Measurements from ENCODE around the gene ANGPTL5.
"Not testable (repeated sequence)": the region's sequence is repeated elsewhere in the genome, so short reads cannot be mapped to it uniquely, and the experiment has no call there.

Gene ANGPTL5

GRCh38 chr11:101916422-101916821 lies at the start of gene ANGPTL5:
ANGPTL5 (minus strand) TSS chr11:101916522; CDS start chr11:101907909, 8,613 bp downstream.
- no peak for DNase-seq (ENCODE audit: low spot score)

DNA sequence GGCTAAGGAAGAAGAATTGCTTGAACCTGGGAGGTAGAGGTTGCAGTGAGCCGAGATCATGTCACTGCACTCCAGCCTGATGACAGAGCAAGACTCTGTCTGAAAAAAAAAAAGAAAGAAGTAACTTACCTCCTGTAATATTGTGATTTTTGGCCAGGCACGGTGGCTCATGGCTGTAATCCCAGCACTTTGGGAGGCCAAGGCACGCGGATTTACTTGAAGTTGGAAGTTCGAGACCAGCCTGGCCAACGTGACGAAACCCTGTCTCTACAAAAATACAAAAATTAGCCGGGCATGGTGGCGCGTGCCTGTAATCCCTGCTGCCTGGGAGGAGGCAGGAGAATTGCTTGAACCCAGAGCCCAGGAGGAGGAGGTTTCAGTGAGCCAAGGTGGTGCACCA lies 47.9 kb upstream of the ANGPTL5 start:
- not testable (repeated sequence) for DNase-seq (ENCODE audit: low spot score)

DNA sequence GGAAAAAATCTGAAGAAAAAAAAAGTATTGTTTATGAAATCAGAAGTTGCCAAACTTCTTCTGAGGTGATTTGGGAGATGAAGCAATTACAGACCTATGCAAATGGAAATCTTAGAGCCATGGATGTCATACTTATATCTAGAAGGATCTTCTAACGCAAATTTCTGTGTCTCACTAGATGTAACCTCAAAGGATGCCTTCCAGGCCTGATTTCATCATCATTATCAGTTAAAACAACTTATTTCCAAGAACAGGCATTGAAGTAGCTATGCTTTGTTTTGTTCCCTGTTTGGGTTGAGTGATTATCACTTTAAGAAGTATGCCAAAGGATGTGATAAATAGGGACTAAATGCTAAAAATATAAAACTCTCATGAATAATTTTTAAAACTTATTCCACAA lies 43.9 kb upstream of the ANGPTL5 start:
- DNase-seq (ENCODE audit: low spot score), result no peak

DNA sequence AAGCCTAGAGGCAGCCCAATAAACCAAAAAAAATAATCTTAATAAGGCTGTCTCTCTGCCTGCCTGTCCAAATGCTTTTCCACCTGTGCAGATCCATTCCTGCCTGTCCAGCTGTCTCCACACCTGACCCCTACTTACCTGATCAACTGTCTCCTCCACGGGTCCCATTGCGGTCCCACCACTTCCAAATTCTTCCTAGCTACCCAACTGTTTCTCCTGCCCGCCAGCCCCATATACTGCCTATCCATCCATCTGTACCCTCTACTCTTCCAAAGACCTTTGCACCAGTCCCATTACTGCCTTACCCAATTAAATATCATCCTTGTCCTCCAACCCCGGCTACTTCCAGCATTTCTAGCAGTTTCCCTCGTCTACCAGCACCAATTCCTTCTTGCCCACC lies 39.4 kb upstream of the ANGPTL5 start:
- DNase-seq (ENCODE audit: low spot score), result no peak

DNA sequence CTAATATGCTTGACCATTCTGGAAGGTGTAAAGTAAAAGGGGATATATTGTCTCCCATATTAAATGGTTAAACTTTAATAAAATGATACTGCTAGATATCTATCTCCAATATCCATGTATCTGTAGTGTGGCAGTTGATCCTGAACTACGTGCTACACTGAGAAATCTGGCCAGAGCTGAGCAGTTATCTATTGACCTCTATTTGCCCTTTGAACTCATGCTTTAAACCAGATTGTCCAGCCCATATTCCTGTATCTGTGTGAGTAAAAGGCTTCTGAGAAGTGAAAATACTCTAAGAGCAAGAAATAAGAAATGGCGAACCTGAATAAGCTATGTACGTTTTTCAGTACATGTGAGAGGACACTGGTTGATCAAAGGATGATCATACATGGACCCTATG lies 39.0 kb upstream of the ANGPTL5 start:
- no peak for DNase-seq (ENCODE audit: low spot score)

GRCh38 chr11:101949680-101950220 lies 33.4 kb upstream of the ANGPTL5 start:
- no peak for DNase-seq (ENCODE audit: low spot score)

- DNase-seq (ENCODE audit: low spot score), result no peak
Measured at GRCh38 chr11:101945448-101945847, 29.1 kb upstream of the ANGPTL5 start.

- DNase-seq (ENCODE audit: low spot score), result no peak
Measured at GRCh38 chr11:101944923-101945322, 28.6 kb upstream of the ANGPTL5 start.

DNA sequence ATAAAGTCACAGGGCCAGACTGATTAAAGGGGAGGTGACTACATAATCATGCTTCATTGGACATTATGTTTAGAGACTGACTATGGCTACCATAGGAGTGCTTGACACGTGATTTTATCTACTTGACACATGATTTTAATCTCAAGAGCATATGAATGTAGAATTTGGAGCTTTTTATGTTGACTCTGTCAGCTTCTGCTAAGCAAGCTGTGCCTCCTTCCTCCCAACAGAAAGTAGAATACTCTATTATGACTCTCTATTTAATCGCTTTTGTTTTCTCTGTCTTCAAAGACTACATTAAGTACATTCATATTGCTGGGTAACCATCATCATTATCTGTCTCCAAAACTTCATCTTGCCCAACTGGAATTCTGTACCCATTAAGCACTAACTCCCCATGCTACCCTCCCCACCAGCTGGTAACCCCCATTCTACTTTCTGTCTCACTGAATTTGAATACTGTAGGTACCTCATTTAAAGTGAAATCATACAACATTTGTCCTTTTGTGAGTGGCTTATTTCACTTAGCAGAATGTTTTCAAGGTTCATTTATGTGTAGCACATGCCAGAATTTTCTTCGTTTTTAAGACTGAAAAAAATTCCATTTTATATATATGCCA lies 24.7 kb upstream of the ANGPTL5 start:
- no peak for DNase-seq (ENCODE audit: low spot score)

DNA sequence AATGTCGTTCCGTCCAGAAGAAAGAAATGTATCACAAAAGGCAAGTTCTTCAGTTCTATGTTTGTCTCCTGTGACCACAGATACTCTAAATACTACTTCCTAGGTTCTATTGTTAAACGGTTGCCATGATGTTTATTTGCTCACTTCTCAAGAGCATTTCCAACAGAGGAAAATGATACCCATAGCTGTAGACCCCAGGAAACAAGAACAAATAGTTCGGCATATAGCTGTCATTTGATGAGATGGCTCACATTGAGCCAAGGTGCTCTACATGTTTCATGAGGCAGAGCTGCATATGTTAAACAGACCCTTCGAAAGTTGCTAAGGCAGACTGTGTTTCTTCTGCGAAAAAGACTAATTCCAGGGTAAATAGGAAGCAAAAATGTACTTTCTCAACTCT lies 15.4 kb upstream of the ANGPTL5 start:
- no peak for DNase-seq (ENCODE audit: low spot score)

DNA sequence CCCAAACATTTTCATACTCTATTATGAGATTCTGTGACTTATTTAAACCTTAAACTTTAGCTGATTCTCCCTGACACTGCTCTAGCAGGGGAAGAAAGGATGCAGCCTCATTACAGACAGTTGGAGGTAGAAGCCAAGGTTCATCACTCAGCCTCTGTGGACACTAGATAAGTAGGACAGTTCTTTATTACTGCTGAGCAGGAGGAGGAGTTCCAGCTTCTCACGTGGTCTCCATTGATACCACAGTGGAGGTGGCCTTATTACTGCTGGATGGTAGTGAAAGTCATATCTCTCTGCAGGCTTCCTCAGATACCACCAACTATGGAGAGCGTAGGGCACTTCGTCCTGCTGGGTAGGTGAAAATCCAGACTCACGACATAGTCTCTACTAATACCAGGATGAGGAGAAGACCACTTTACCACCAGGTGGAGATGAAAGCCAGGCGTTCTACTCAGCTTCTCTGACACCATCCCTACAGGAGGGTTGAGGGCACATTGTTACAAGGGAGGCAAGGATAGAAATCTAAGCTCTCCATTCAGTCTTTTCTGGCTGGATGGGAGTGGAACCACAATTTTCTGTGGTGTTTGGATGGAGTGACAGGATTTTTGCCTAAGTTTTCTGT lies 13.1 kb upstream of the ANGPTL5 start:
- no peak for DNase-seq (ENCODE audit: low spot score)

DNA sequence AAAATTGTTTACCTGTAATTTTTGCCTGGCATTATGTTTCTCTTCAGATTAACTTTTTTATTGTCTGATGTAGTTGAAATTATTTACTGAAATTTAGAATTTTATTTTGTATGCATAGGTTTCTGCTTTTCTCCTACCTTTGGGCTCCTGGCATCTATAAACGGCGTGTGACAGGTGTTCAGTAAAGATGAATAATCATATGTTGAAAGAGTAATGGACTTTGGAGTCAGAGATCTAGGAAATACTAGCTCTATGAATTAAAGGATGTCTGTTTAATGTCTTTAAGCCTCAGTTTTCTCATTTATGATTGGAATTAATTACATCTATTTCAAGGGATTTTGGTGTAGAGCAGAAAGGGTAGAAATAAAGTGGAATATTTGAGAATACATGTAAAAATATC lies 7.2 kb upstream of the ANGPTL5 start:
- no peak for DNase-seq (ENCODE audit: low spot score)

GRCh38 chr11:101920992-101921391 lies 4.7 kb upstream of the ANGPTL5 start:
- no peak for DNase-seq (ENCODE audit: low spot score)

DNA sequence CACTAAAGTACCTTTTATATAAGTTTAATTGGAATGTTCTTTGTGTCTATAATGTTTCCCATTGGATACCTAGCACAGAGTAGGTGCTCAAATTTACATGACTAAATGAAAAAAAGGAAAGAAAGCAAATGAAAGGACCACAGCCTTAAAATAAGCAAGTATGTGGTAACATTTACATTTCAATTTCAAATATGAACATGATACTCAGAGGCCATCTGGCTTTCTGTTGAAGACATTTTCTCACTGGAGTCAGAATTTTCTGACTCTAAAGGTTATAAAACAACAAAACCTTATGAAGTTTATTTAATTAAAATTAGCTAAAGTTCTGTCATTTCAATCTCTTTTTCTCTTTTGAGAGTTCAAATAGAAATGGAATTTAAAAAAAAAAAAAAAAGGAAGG lies 904 bp upstream of the ANGPTL5 start:
- DNase-seq (ENCODE audit: low spot score), result no peak

GRCh38 chr11:101915791-101916291 lies 481 bp downstream of the ANGPTL5 start:
- peak; percentile 50 for DNase-seq (ENCODE audit: low spot score)

GRCh38 chr11:101914738-101915426 lies 1.4 kb downstream of the ANGPTL5 start, which contains the start of gene CEP126:
CEP126 (plus strand) TSS chr11:101915010; CDS start chr11:101915285, 275 bp downstream.
- peak; percentile 93 for DNase-seq (ENCODE audit: low spot score)

DNA sequence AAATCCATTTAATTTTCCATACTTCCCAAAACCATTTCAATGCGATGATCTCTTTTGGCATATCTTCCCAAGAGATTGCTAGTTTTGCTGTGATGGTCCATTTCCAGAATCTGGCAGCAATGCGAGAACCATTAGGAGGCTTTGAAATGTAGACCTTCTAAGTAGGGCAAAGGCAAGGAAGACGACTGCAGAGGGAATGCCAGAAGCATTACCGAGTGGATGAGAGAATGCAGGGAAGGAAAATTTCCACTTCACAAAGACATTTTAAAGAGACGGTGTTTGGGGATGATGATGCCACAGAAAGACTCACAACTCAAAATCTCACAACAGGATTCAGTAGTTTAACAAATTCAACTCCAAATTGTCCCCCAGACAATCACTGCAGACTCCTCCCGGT lies 2.0 kb downstream of the ANGPTL5 start:
- DNase-seq (ENCODE audit: low spot score), result peak; percentile 5

DNA sequence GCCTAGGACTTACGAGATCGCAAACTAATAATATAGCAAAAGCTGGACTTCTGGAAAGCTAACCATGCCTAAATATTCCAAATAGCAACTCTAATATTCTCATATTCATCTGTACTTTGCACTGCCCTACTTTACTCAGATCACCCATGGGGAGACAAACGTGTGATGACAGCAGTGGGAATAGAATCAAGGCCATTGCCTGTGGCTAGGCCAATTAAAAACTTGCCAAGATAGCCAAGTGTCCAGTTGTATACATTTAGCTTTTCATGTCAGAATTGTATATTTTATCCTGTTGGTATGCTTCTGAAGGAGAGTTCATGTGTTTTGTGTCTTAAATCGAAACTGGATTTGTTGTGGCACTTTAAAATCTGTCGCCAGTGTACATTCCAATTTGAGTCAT lies 2.7 kb downstream of the ANGPTL5 start:
- DNase-seq (ENCODE audit: low spot score), result no peak

GRCh38 chr11:101912823-101913284 lies 3.5 kb downstream of the ANGPTL5 start:
- no peak for DNase-seq (ENCODE audit: low spot score)

DNA sequence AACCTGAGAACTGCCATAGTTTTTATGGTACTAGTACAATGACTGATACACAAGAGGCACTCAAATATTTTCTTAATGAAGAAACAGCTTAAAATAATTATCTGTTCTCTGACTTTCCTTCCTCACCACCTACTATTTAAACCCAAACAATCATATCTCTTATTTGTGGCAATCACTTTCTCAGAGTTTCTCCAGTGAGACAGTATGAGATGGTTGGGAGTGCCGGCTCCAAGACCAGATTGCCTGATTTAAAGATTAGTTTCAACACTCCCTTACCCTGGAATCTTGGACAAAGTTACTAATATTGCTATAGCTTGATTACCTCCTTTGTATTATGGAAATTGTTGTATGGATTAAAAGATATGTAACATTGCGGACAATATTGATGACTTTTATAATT lies 7.2 kb downstream of the ANGPTL5 start:
- DNase-seq (ENCODE audit: low spot score), result no peak

GRCh38 chr11:101907815-101908214 lies 8.5 kb downstream of the ANGPTL5 start:
- DNase-seq (ENCODE audit: low spot score), result no peak

- DNase-seq (ENCODE audit: low spot score), result no peak
Measured at GRCh38 chr11:101894505-101894904, 21.8 kb downstream of the ANGPTL5 start.

DNA sequence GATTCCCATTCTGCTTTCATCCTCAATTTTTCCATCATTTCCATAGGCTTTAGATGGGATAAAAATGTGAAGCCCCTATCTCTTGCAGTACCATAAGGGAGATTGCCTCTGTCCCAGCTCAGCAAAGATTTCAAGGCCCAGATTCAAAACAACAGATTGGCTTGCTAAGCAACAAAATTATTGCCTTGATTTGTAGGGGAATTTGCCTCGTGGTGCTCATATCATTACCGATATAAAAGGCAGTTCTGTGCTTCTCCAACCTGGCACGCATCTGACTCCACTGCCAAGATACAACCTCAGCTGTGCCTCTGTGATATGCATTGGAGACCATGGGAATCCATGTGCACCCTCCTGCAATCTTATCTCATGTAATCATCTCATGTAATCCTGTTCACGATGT lies 26.6 kb downstream of the ANGPTL5 start:
- no peak for DNase-seq (ENCODE audit: low spot score)

Data from globus pallidus (tissue), 1 donor.